ENCODE results near the gene ISOC2. TPM values are rescaled to one million over a fixed set of nuclear protein-coding genes. Genes with fewer than 3 reads are reported as not detected.

ISOC2 gene
- total and polyA plus RNA-seq, 2 donors (not counting 3 experiments of a cell fraction or from before 2014, with no cell fraction given): 49.3 to 68.7 TPM

DNA sequence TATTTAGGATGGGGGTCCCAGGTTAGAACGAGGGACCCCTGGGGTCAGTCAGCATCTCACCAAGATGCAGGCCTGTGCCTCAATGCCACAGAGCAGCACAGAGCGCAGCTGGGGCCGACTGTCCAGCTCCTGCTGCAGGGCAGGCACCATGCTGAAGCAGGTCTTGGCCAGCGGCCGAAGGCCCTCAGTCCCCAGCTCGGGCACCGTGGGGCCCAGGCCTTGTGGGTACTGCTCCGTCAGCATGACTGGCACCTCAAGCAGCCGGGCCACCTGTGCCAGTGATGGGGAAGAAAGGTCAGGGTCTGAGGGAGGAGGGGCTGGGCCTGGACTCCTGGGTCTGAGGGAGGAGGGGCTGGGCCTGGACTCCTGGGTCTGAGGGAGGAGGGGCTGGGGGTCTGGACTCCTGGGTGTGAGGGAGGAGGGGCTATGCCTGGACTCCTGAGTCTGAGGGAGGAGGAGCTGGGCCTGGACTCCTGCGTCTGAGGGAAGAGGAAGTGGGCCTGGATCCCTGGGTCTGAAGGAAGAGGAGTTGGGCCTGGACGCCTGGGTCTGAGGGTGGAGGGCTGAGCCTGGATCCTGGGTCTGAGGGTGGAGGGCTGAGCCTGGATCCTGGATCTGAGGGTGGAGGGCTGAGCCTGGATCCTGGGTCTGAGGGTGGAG is 5.7 kb downstream of the ISOC2 start:
- no peaks in the 10 kb centered on the region for H3K9me1 ChIP-seq (replicated peaks; ENCODE audit: control insufficient read depth, extremely low read depth, insufficient read depth, low read length)
- no TSS peak for BruUV-seq (replicated peaks)
- no peak for TF ChIP-seq FOS (IDR thresholded peaks at IDR 0.05; ENCODE audit: borderline replicate concordance, insufficient read depth, low read length)
- TF ChIP-seq, protein P1, sequence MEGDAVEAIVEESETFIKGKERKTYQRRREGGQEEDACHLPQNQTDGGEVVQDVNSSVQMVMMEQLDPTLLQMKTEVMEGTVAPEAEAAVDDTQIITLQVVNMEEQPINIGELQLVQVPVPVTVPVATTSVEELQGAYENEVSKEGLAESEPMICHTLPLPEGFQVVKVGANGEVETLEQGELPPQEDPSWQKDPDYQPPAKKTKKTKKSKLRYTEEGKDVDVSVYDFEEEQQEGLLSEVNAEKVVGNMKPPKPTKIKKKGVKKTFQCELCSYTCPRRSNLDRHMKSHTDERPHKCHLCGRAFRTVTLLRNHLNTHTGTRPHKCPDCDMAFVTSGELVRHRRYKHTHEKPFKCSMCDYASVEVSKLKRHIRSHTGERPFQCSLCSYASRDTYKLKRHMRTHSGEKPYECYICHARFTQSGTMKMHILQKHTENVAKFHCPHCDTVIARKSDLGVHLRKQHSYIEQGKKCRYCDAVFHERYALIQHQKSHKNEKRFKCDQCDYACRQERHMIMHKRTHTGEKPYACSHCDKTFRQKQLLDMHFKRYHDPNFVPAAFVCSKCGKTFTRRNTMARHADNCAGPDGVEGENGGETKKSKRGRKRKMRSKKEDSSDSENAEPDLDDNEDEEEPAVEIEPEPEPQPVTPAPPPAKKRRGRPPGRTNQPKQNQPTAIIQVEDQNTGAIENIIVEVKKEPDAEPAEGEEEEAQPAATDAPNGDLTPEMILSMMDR (IDR thresholded peaks at IDR 0.05; ENCODE audit: extremely low read depth in 1 of 2, insufficient read depth in 1 of 2, low read depth in 1 of 2, low read length in 2 of 2): no peak
- TF ChIP-seq GATA2 (IDR thresholded peaks at IDR 0.05; ENCODE audit: insufficient read depth, insufficient read length, low read depth, low read length): no peak
- TF ChIP-seq POLR2AphosphoS5 (IDR thresholded peaks at IDR 0.05; ENCODE audit: insufficient read depth, low read depth, low read length): no peak
- TF ChIP-seq JUN (IDR thresholded peaks at IDR 0.05; ENCODE audit: borderline replicate concordance, insufficient read depth, insufficient read length, low read depth): no peak
- no peak for TF ChIP-seq EZH2 (IDR thresholded peaks at IDR 0.05; ENCODE audit: borderline replicate concordance, low read depth, low read length, severe bottlenecking)
- no peak for TF ChIP-seq MYC (IDR thresholded peaks at IDR 0.05; ENCODE audit: low read depth, low read length)
- no peak for TF ChIP-seq POLR2A (IDR thresholded peaks at IDR 0.05; ENCODE audit: low read depth, low read length)
- TF ChIP-seq, protein P2, sequence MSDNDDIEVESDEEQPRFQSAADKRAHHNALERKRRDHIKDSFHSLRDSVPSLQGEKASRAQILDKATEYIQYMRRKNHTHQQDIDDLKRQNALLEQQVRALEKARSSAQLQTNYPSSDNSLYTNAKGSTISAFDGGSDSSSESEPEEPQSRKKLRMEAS (IDR thresholded peaks at IDR 0.05; ENCODE audit: insufficient read depth, insufficient read length): no peak
- peaks cover 6 to 12% of the 10 kb centered on the region in 2 experiments for H3K27me3 ChIP-seq (ENCODE audit: control insufficient read depth in 2 of 2, insufficient read depth in 2 of 2, low read length in 2 of 2)
- no peak overlapping the region for H2AFZ ChIP-seq (ENCODE audit: low read depth, low read length)
- H3K36me3 ChIP-seq (ENCODE audit: control insufficient read depth in 2 of 2, extremely low read depth in 1 of 2, insufficient read depth in 2 of 2, low read length in 2 of 2): peaks cover 0 to 3% of the 10 kb centered on the region in 2 experiments
- POLR2A ChIA-PET: no interaction called here
- no peaks in the 10 kb centered on the region for H3K9me3 ChIP-seq (replicated peaks; ENCODE audit: control insufficient read depth, insufficient read depth, low read length)
- intact Hi-C loops (cut with micrococcal nuclease): no loop called here
- H3K9ac ChIP-seq (replicated peaks; ENCODE audit: extremely low read depth, insufficient read depth, low read length): no peak overlapping the region
- H3K79me2 ChIP-seq (ENCODE audit: control insufficient read depth, insufficient read depth, low read length): no peaks in the 10 kb centered on the region
- dilution Hi-C loops (cut with MboI; ENCODE audit: extremely low pct_ligation_motif_present, low sequenced_read_pairs): no loop called here
- FAIRE-seq (no peak), DNase-seq (ENCODE audit: low read depth, low spot score) (no peak)
- no peak overlapping the region for H3K4me3 ChIP-seq (replicated peaks in 1 of 3; ENCODE audit: insufficient read depth in 1 of 3, low read depth in 1 of 3, low read length in 3 of 3)
- peaks cover 5% of the 10 kb centered on the region for H3K4me1 ChIP-seq (ENCODE audit: control insufficient read depth, extremely low read depth, insufficient read depth, low read length)
- no peak overlapping the region for H3K4me2 ChIP-seq (ENCODE audit: insufficient read depth, low read length)
- CTCF ChIA-PET: no interaction called here
- no peak overlapping the region for H3K27ac ChIP-seq (ENCODE audit: insufficient read depth, low read depth, low read length)
- H4K20me1 ChIP-seq (replicated peaks; ENCODE audit: control insufficient read depth, extremely low read depth, insufficient read depth, low read length): no peaks in the 10 kb centered on the region
